ENCODE data around the gene PGAM4.
"Not testable (repeated sequence)": the region's sequence is repeated elsewhere in the genome, so short reads cannot be mapped to it uniquely, and the experiment has no call there.

DNA sequence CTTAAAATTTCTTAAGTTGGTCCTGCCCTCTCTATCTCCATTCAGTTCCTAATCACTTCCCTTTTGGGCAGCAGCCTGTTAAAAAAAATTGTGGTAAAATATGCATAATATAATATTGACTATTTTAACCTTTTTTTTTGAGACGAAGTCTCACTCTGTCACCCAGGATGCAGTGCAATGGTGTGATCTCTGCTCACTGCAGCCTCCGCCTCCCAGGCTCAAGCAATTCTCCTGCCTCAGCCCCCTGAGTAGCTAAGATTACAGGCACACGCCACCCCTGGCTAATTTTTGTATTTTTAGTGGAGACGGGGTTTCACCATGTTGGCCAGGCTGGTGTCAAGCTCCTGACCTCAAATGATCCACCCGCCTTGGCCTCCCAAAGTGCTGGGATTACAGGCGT, 50.1 kb downstream of the PGAM4 start:
- not testable (repeated sequence) for TF ChIP-seq POLR2AphosphoS5 (IDR thresholded peaks at IDR 0.05; ENCODE audit: low read depth, low read length); MEF2A (IDR thresholded peaks at IDR 0.05; ENCODE audit: borderline replicate concordance, low read depth)
- TF ChIP-seq, protein P1, sequence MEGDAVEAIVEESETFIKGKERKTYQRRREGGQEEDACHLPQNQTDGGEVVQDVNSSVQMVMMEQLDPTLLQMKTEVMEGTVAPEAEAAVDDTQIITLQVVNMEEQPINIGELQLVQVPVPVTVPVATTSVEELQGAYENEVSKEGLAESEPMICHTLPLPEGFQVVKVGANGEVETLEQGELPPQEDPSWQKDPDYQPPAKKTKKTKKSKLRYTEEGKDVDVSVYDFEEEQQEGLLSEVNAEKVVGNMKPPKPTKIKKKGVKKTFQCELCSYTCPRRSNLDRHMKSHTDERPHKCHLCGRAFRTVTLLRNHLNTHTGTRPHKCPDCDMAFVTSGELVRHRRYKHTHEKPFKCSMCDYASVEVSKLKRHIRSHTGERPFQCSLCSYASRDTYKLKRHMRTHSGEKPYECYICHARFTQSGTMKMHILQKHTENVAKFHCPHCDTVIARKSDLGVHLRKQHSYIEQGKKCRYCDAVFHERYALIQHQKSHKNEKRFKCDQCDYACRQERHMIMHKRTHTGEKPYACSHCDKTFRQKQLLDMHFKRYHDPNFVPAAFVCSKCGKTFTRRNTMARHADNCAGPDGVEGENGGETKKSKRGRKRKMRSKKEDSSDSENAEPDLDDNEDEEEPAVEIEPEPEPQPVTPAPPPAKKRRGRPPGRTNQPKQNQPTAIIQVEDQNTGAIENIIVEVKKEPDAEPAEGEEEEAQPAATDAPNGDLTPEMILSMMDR (IDR thresholded peaks at IDR 0.05) = not testable (repeated sequence)
